Suprapubic skin (tissue), 4 donors: Measurements from ENCODE around the gene PCSK9. TPM values are rescaled to one million over a fixed set of nuclear protein-coding genes. Genes with fewer than 3 reads are reported as not detected.

ENCODE experiments used
- DNase-seq, 2 donors: peaks; one replicate each; pipeline ENCODE4 v3.0.0-alpha.2; 2019; ENCODE audit warnings: low spot score in 2 of 2
- H3K27ac ChIP-seq: fragments of 200-600 bp; sonication (generic); one replicate; pipeline ENCODE4 v1.5.1; 2019
- H3K27me3 ChIP-seq: fragments of 200-600 bp; sonication (generic); one replicate; pipeline ENCODE4 v1.5.1; 2019
- H3K36me3 ChIP-seq: fragments of 200-600 bp; sonication (generic); one replicate; pipeline ENCODE4 v1.5.1; 2019
- H3K4me1 ChIP-seq: fragments of 200-600 bp; sonication (generic); one replicate; pipeline ENCODE4 v1.5.1; 2019
- H3K4me3 ChIP-seq: fragments of 200-600 bp; sonication (generic); one replicate; pipeline ENCODE4 v1.5.1; 2019; ENCODE audit warnings: mild to moderate bottlenecking
- H3K9me3 ChIP-seq: fragments of 200-600 bp; sonication (generic); one replicate; pipeline ENCODE4 v1.5.1; 2019
- EP300 ChIP-seq: sonication (generic); formaldehyde crosslinking; IDR thresholded peaks from one replicate; pipeline ENCODE4 v1.6.1; 2017; ENCODE audit warnings: antibody characterized with exemption
- POLR2A ChIP-seq, 2 donors: fragments of 450-650 bp; IDR thresholded peaks; one replicate each; pipeline ENCODE4 v1.6.1; 2017; ENCODE audit warnings: antibody characterized with exemption in 2 of 2, mild to moderate bottlenecking in 2 of 2, moderate library complexity in 2 of 2
- POLR2AphosphoS5 ChIP-seq, 3 donors: sonication (generic); formaldehyde crosslinking; IDR thresholded peaks; one replicate each; pipeline ENCODE4 v1.6.1; 2017; ENCODE audit warnings: antibody characterized with exemption in 3 of 3
- WGBS: methylation state at CpG from one replicate; pipeline ENCODE4 v1.1.5; 2018; 5-methylcytosine and 5-hydroxymethylcytosine counted together
- total RNA-seq, 4 donors: library from RNA; depleted of rRNA; stranded (reverse); fragments of >200 nt; gene quantifications; one replicate each; pipeline ENCODE4 v1.1.0, GENCODE V29; 2016
- TF ChIP-seq, protein P1 (sequence below), 2 donors: fragments of 200-600 bp in 1 of 2; fragments of 450-650 bp in 1 of 2; sonication (generic) in 1 of 2; IDR thresholded peaks; one replicate each; pipeline ENCODE4 v1.5.1; 2016 to 2019; ENCODE audit warnings: antibody characterized with exemption in 2 of 2, mild to moderate bottlenecking in 1 of 2, moderate library complexity in 1 of 2

Gene PCSK9
- total RNA-seq, 4 donors from 2014 or later: 0.24 to 1.5 (median 0.36) TPM

DNA sequence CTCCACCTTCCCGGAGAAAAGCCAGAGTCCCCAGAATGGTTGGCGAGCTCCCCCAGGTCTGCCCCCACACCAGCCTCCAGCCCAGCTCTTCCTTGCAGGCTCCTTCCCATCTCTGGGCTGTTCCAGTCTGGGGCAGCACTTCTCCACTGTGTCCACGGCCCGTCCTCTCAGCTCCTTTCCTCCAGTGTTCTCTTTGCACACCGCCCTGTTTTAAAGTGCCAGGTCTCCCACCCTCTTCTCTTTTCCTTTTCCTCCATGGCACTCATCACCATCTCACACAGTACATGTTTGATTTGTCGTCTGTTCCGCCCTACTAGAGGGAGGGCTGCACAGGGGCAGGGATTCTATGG, 6.1 kb upstream of the PCSK9 start:
- no peak for TF ChIP-seq EP300
- TF ChIP-seq, protein P1, sequence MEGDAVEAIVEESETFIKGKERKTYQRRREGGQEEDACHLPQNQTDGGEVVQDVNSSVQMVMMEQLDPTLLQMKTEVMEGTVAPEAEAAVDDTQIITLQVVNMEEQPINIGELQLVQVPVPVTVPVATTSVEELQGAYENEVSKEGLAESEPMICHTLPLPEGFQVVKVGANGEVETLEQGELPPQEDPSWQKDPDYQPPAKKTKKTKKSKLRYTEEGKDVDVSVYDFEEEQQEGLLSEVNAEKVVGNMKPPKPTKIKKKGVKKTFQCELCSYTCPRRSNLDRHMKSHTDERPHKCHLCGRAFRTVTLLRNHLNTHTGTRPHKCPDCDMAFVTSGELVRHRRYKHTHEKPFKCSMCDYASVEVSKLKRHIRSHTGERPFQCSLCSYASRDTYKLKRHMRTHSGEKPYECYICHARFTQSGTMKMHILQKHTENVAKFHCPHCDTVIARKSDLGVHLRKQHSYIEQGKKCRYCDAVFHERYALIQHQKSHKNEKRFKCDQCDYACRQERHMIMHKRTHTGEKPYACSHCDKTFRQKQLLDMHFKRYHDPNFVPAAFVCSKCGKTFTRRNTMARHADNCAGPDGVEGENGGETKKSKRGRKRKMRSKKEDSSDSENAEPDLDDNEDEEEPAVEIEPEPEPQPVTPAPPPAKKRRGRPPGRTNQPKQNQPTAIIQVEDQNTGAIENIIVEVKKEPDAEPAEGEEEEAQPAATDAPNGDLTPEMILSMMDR (IDR thresholded peaks at IDR 0.05): no peak
- no peak for TF ChIP-seq POLR2A (IDR thresholded peaks at IDR 0.05)
- no peak for TF ChIP-seq POLR2AphosphoS5 (IDR thresholded peaks at IDR 0.05)
- no peak overlapping the region for H3K4me3 ChIP-seq
- H3K36me3 ChIP-seq: no peaks in the 10 kb centered on the region
- H3K27ac ChIP-seq: no peak overlapping the region
- peaks cover 37% of the 10 kb centered on the region for H3K27me3 ChIP-seq
- no peaks in the 10 kb centered on the region for H3K9me3 ChIP-seq
- DNase-seq: no peak
- 85% methylated on average over 7 of the region's 7 CpGs for WGBS
- no peaks in the 10 kb centered on the region for H3K4me1 ChIP-seq

DNA sequence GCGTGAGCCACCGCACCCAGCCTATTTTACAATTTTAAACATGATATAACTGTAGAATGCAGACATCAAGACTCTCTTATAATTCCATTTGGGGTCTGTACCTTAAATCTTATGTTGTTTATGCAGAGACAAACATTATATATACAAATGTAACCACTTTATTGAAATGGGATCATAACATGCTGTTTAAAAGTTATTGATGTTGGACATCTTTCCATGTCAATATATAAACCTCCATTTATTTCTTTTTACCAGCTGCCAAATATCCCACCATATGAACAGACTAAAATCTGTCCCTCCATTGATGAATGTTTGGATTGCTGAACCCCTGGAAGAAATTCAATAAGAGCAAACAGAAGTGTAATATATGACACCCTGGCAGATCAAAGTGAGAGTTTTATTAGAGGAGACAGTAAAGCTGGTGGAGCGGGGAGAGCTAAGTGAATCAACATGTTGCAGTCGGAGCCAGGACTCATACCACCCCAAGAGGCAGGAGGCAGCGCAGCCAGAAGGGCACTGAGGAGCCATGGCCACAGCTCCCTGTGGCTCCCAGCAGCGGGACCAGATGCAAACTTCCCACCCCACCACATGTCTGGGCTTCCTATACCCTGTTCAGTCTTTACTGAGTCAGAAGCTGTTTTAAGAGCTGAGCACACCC, 4.7 kb upstream of the PCSK9 start:
- DNase-seq: no peak
- H3K4me1 ChIP-seq: peaks cover 9% of the 10 kb centered on the region
- no peaks in the 10 kb centered on the region for H3K9me3 ChIP-seq
- H3K36me3 ChIP-seq: no peaks in the 10 kb centered on the region
- no peak overlapping the region for H3K27ac ChIP-seq
- TF ChIP-seq EP300: no peak
- TF ChIP-seq, protein P1 (IDR thresholded peaks at IDR 0.05): no peak
- TF ChIP-seq POLR2AphosphoS5 (IDR thresholded peaks at IDR 0.05): no peak
- TF ChIP-seq POLR2A (IDR thresholded peaks at IDR 0.05): no peak
- H3K27me3 ChIP-seq: peaks cover 49% of the 10 kb centered on the region
- H3K4me3 ChIP-seq: no peak overlapping the region
- WGBS: 76% methylated on average over 6 of the region's 6 CpGs

DNA sequence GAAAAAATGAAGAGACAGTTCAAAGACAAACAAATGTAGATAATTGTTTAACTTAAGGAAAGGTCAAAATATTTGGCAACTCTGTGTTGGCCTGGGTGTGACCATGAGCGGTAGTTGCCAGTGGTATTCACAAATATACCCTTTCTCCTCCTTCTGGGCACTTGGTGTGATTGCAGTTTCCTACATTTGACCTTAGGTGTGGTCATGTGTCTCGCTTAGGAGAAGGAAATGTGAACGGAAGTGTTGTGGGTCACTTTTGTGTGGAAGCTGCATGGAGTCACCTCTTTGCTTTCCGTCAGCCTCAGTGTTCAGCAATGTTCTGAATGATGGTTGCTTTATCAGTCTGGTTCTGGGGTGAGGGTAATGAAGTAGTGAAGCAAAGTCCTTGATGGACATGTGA, 3.4 kb upstream of the PCSK9 start:
- WGBS: 68% methylated on average over 4 of the region's 4 CpGs
- peaks cover 62% of the 10 kb centered on the region for H3K27me3 ChIP-seq

DNA sequence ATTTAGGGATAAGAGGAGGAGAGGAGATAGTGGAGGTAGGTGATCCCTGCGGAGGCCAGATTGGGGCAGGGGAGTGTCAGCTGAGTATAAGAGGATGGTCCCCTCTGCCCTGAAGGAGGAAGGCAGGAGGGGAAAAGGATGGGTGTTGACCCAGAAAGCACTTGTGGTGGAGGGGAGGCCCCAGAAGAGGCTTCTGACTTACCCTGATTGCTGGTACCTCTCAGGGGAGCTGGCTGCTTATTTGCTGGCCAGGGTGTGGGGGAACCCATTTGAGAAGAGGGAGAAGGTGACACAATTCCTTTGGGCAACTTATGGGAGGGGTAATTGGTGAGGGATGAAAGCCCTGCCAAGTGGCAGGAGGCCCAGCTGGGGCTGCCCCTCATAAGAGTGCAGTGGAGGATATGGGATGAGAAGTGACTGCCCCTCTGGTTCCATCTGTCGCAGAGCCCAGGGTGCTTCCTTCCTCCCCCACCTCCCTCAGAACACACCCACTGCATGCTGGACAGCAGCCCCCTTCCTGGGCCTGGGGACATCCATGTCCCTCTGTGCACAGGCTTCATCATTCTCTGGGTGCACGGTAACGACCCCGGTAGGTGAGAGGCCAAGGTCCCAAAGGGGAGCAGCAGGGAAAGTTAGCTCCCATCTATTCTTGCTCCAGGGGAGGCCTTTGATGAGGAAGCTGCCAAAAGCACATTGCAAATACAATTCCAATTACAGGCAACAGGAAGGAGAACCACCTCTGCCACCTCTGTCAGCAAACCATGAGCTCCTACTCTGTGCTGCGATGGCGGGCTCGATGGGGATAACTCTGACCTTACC, 1.4 kb upstream of the PCSK9 start:
- no peak for DNase-seq
- peaks cover 69% of the 10 kb centered on the region for H3K27me3 ChIP-seq
- TF ChIP-seq EP300 (no peak), POLR2A (IDR thresholded peaks at IDR 0.05) (no peak), POLR2AphosphoS5 (IDR thresholded peaks at IDR 0.05) (no peak)
- TF ChIP-seq, protein P1 (IDR thresholded peaks at IDR 0.05): no peak
- peaks cover 22% of the 10 kb centered on the region for H3K4me1 ChIP-seq
- 93% methylated on average over 5 of the region's 8 CpGs for WGBS
- H3K27ac ChIP-seq: no peak overlapping the region
- no peaks in the 10 kb centered on the region for H3K36me3 ChIP-seq
- no peak overlapping the region for H3K4me3 ChIP-seq
- no peaks in the 10 kb centered on the region for H3K9me3 ChIP-seq

More for the DNA sequence above, 3.4 kb upstream of the PCSK9 start:
- peaks cover 22% of the 10 kb centered on the region for H3K4me1 ChIP-seq
- H3K27ac ChIP-seq: no peak overlapping the region
- no peak overlapping the region for H3K4me3 ChIP-seq
- no peaks in the 10 kb centered on the region for H3K9me3 ChIP-seq
- TF ChIP-seq EP300 (no peak), POLR2AphosphoS5 (IDR thresholded peaks at IDR 0.05) (no peak), POLR2A (IDR thresholded peaks at IDR 0.05) (no peak)
- TF ChIP-seq, protein P1 (IDR thresholded peaks at IDR 0.05): no peak
- H3K36me3 ChIP-seq: no peaks in the 10 kb centered on the region
- no peak for DNase-seq

DNA sequence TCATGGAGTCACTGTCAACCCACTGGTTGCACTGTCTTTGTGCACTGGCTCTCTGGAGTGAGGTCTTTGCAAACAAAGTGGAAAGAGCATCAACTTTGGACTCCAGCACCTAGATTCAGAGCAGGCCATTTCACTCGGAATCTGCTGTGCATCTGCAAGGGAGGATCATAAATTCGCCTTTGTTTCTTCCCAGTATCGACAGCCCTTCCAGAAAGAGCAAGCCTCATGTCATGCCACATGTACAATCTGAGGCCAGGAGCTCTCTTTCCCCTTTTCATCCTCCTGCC, 853 bp upstream of the PCSK9 start:
- Histone ChIP-seq H3K4me3 (no peak overlapping the region), H3K4me1 (peaks cover 22% of the 10 kb centered on the region), H3K36me3 (no peaks in the 10 kb centered on the region), H3K9me3 (no peaks in the 10 kb centered on the region), H3K27me3 (peaks cover 64% of the 10 kb centered on the region), H3K27ac (no peak overlapping the region)
- TF ChIP-seq, protein P1 (IDR thresholded peaks at IDR 0.05): no peak
- no peak for TF ChIP-seq POLR2AphosphoS5 (IDR thresholded peaks at IDR 0.05)
- no peak for TF ChIP-seq POLR2A (IDR thresholded peaks at IDR 0.05)
- no peak for TF ChIP-seq EP300
- no peak for DNase-seq
- 93% methylated on average over 3 of the region's 3 CpGs for WGBS
